ENCODE results near the gene C22orf15.

- no peak for TF ChIP-seq CTCF (conservative IDR thresholded peaks at IDR 0.05)
- TF ChIP-seq EZH2 (IDR thresholded peaks at IDR 0.05; ENCODE audit: low read depth), result no peak
Measured at GRCh38 chr22:23781065-23781464, 18.3 kb downstream of the C22orf15 start.
